Right hindlimb (tissue), 1 donor: ENCODE results near the gene ADAMTS19.
"Not testable (repeated sequence)": the region's sequence is repeated elsewhere in the genome, so short reads cannot be mapped to it uniquely, and the experiment has no call there.

ENCODE experiments used
- DNase-seq: peaks from one replicate; pipeline ENCODE4 v3.0.0-alpha.2; 2018

The ADAMTS19 gene

GRCh38 chr5:129591508-129592160, 131.5 kb downstream of the ADAMTS19 start:
- DNase-seq, result no peak

- DNase-seq, result no peak
Observed at GRCh38 chr5:129593525-129593924, 133.4 kb downstream of the ADAMTS19 start.

GRCh38 chr5:129601576-129601975, 141.5 kb downstream of the ADAMTS19 start:
- peak; percentile 39 for DNase-seq

DNA sequence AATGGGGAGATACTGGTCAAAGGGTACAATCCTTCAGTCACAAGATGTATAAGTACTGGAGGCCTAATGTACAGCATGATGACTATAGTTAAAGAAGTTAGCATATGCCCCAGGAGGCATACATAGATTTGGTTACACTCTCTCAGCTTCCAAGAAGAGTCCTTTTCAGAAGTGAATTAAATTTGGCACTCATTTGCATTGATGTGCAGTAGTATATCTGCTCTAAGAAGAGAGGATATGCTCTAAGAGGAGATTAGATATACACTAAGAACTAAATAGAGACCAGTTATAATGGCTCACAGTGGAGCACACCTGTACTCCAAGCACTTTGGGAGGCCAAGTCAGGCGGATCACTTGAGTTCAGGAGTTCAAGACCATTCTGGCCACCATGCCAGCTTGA, 148.3 kb downstream of the ADAMTS19 start:
- no peak for DNase-seq

DNA sequence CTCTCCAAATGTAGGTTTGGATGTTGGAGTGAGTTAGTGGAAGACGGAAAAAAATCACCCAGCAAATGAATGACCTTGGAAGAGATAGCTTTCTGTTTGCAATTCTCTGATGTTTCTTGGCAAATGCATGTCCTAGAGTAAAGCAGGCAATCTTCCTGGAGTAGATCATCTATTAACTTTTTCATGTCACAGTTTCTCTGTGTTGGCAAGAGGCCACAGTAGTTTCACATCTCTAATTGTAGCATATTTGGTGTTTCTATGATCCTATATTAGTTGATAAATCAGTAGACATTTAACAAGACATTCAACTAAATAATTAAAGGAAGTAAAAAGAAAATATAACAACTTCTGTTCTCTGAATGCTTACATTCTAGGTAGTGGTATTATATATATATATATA, 149.6 kb downstream of the ADAMTS19 start:
- no peak for DNase-seq

DNA sequence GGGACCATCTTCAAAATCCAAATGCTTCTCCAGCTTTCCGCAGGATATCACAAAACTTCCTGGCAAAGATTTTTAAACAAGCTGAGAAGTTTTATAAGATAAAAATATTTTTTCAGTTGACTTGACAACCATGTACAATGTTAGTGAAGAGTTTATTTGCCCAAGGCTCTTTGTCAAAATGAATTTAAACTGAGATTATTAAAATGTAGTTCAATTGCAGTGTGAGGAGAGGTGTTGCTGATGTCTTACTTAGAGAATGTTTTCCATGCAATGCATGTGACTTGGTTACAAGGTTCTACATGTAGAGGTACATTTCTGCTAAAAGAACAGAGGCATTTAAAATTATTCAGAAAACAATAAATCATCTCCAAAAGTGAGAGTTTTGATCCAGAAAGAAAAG, 156.4 kb downstream of the ADAMTS19 start:
- no peak for DNase-seq

- no peak for DNase-seq
Observed at GRCh38 chr5:129617206-129617605, 157.1 kb downstream of the ADAMTS19 start.

DNA sequence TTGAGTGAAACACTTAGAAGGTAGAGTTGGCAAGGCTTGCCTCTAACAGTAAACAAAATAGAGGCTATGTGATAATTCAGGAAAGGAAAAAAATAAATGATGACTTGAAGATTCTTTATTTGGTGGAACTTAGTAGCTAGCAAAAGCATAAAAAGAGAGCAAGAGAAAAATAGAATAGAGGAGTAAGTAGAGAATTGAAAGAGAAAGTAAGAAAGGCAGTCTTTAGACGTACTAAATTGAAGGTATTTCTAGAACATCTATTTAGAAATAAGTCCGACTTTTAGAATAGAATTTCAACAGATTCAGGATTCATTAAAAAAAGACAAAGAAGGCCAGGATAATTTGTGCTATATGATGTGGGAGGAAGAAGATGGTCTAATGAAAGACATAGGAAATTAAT, 159.7 kb downstream of the ADAMTS19 start:
- no peak for DNase-seq

- DNase-seq, result no peak
Observed at GRCh38 chr5:129622531-129622930, 162.4 kb downstream of the ADAMTS19 start.

- no peak for DNase-seq
Observed at GRCh38 chr5:129629575-129629974, 169.5 kb downstream of the ADAMTS19 start.

DNA sequence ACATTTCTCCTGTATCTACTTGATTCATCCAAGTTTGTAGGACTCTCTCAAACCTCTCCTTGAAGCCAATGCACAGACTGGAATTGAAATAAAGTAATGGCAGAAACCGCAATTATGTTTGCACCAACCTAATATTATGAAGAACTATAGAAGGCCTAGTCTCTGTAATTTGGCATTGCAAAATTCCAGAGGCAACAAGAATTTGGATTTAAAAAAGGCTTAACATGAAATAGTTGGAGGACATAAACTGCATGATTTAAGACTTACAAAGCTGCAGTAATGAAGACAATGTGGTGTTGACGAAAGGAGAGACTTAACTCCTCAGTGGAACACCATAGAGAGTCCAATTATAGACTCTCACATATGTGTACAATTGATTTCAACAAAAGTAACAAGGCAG, 170.0 kb downstream of the ADAMTS19 start:
- no peak for DNase-seq

DNA sequence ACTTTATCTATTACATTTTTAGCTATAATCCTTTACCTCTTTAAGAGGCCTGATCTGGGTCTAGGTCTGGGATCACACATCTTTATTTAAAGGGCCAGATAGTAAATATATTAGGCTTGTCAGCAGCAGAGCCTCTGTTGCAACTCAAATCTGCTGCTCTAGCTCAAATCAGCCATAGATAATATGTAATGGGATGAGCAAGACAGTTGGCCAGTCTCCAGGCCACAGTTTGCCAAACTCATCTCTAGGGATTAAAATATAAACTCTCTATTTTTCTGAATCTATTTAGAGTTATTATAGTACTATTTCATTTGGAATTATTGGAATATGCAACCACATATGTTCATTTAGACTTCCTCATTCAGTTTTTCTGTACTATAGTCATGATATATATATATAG, 171.9 kb downstream of the ADAMTS19 start:
- peak; percentile 71 for DNase-seq

GRCh38 chr5:129637501-129637900, 177.4 kb downstream of the ADAMTS19 start:
- DNase-seq, result not testable (repeated sequence)

DNA sequence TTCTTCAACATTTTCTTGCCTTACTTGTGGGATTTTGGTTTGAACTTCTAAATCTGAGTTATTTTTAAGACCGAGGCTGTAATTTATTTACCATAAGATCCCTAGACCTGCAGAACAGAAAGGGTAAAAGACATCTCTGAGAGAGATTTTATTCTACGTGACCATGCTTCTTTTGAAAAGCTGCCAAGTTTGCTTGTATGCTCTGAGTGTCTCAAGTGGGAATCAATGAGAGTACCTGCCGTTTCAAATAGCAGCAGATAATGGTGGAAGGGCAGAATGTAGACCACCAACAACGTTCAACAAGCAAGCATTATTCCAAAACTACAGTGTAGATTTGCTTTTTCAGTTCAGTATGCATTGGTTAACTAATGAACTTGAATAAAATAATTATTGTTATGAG, 179.2 kb downstream of the ADAMTS19 start:
- no peak for DNase-seq

GRCh38 chr5:129652349-129653056, 192.4 kb downstream of the ADAMTS19 start:
- DNase-seq, result no peak

GRCh38 chr5:129653057-129653375, 192.9 kb downstream of the ADAMTS19 start:
- no peak for DNase-seq

DNA sequence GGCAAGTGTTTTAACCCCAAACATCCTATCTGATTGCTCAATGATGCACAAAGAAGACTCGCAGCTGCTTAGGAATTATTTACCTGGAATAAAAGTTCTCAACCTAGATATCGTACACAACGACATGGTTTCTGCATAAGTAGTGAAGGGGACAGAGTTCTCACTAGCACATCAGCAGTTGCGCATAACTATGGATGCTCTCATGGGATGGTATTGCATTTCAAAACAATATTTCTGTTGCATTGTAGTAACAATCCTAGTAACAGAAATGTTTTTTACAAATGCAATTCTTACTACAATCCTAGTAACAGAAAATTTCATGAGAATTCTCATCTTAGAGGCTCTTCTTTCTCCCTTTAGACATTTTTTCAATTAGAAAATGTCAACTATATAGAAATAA, 193.3 kb downstream of the ADAMTS19 start:
- no peak for DNase-seq

DNA sequence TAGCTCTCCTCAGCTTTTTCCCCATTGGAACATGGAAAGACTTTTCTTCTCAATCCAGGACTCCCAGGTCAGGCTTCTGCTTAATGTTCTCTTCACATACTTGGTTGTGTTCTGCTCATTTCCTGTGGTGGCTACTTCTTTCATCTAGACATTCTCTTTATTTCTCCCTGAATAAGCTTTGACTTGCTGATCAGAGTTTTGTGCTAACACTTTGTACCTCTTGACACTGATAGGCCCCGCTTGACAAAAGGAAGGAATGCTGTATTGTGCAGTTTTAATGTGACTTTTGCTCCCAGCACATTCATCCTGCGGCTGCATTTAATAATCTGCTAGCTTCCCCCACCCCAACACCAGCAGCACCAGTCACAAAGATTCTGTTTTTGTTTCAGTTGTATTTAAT, 196.9 kb downstream of the ADAMTS19 start:
- no peak for DNase-seq

GRCh38 chr5:129658801-129659200, 198.7 kb downstream of the ADAMTS19 start:
- no peak for DNase-seq

GRCh38 chr5:129661366-129662035, 201.4 kb downstream of the ADAMTS19 start:
- no peak for DNase-seq

GRCh38 chr5:129664336-129664937, 204.3 kb downstream of the ADAMTS19 start:
- DNase-seq, result no peak

- DNase-seq, result no peak
Observed at GRCh38 chr5:129670957-129671500, 210.9 kb downstream of the ADAMTS19 start.

DNA sequence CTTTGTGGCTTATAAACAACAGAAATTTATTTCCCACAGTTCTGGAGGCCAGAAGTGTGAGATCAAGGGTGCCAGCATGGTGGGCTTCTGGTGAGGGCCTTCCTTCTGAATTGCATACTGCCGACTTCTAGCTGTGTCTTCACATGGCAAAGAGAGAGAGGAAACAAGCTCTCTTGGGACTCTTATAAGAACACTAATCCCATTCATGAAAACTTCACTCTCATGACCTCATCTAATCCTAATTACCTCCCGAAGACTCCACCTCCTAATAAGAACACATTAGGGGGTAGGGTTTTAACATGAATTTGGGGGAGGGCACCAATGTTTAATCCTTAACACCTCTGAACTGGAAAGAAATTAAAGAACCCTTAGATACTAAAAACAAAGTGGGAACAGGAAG, 211.9 kb downstream of the ADAMTS19 start:
- DNase-seq, result no peak

DNA sequence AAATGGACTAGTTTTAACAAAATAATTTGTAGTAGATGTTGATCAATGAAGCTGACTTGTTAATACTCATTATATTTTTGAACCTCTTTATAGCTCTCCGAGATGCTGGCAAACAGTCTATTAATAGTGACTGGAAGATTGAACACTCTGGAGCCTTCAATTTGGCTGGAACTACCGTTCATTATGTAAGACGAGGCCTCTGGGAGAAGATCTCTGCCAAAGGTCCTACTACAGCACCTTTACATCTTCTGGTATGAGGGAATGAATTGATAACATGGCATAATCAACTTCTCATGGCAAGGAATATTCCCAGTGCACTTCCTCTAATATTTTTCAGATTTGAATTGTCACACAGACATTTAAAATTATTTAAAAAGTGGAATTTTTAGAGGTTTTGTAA, 219.6 kb downstream of the ADAMTS19 start:
- no peak for DNase-seq
